GM18907 (cell line): ENCODE data around the gene C17orf78.

Experiments used
- ATAC-seq: cut with Tn5 transposase; IDR thresholded peaks from one replicate; pipeline ENCODE4 v1.9.1; 2021; ENCODE audit warnings: mild to moderate bottlenecking, moderate library complexity; ENCODE audit not compliant: unreplicated experiment

C17orf78 gene

GRCh38 chr17:37430051-37430627 lies 54.4 kb downstream of the C17orf78 start:
- ATAC-seq = no peak

GRCh38 chr17:37432671-37433070 lies 56.9 kb downstream of the C17orf78 start:
- ATAC-seq = no peak

- no peak for ATAC-seq
These were observed 62.4 kb downstream of the C17orf78 start for GRCh38 chr17:37438141-37438540.

GRCh38 chr17:37440424-37440823 lies 64.6 kb downstream of the C17orf78 start:
- no peak for ATAC-seq

GRCh38 chr17:37441369-37442014 lies 65.7 kb downstream of the C17orf78 start:
- peak; percentile 50 for ATAC-seq
